ENCODE results near the gene SLC25A48. TPM values are rescaled to one million over a fixed set of nuclear protein-coding genes. Genes with fewer than 3 reads are reported as not detected.

SLC25A48 gene
- total RNA-seq, 4 donors from 2014 or later: 0.32 TPM; not detected in 3

DNA sequence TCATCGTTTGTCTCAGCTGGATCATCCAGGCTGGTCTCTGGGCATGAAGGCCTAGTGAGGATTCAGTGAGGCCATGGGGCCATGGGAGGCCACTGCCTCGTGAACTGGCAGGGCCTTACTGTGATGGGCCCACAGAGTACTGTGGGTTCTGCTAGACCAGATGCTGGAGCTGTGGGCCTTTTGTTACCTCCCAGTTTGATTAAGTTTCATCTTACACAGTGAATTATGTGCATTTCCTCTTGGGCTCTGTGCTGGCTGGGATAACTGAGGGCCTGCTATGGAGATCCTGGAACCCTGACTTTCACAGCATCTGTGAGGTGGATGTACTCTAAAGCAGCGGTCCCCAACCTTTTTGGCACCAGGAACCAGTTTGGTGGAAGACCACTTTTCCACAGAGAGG lies 19.7 kb upstream of the SLC25A48 start:
- no peak for DNase-seq (ENCODE audit: low spot score)
- TF ChIP-seq, protein P1, sequence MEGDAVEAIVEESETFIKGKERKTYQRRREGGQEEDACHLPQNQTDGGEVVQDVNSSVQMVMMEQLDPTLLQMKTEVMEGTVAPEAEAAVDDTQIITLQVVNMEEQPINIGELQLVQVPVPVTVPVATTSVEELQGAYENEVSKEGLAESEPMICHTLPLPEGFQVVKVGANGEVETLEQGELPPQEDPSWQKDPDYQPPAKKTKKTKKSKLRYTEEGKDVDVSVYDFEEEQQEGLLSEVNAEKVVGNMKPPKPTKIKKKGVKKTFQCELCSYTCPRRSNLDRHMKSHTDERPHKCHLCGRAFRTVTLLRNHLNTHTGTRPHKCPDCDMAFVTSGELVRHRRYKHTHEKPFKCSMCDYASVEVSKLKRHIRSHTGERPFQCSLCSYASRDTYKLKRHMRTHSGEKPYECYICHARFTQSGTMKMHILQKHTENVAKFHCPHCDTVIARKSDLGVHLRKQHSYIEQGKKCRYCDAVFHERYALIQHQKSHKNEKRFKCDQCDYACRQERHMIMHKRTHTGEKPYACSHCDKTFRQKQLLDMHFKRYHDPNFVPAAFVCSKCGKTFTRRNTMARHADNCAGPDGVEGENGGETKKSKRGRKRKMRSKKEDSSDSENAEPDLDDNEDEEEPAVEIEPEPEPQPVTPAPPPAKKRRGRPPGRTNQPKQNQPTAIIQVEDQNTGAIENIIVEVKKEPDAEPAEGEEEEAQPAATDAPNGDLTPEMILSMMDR (IDR thresholded peaks at IDR 0.05): no peak
- ATAC-seq (ENCODE audit: low FRiP score): no peak

DNA sequence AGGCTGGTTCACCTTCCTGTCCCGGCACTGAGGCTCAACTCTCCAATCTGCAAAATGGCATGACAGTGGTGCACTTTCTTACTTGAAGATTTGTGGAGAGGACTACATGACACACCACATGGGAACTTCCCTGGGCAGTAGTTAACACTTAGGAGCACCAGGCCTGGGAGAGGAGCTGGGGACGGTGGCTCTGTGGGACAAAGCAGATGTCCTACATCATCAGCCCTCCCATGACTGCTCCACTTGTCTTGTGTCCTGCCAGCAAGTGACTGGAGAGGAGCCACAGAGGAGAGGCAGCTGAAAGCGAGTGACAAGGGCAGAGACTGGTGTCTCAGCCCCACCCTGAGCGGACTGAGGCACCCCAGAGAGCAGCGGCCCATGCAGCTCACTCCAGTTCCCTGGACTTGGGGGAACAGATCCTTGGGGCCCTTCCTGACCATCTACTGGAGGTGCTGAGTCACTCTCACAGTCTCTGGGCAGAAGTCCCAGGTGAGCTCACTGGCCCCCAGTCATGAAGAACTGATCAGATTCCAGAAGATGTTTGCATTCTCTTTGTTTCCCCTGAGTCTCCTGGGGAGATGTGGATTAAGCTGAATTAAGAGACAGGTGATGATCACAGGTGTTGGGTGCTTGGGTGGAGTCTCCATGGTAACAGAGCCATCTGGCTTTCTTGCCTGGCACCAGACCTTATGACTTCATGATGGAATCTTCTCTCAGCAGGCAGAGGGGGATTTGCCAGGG lies 13.2 kb upstream of the SLC25A48 start:
- DNase-seq (ENCODE audit: low spot score) (no peak), ATAC-seq (ENCODE audit: low FRiP score) (no peak)
- TF ChIP-seq, protein P1 (IDR thresholded peaks at IDR 0.05): no peak

DNA sequence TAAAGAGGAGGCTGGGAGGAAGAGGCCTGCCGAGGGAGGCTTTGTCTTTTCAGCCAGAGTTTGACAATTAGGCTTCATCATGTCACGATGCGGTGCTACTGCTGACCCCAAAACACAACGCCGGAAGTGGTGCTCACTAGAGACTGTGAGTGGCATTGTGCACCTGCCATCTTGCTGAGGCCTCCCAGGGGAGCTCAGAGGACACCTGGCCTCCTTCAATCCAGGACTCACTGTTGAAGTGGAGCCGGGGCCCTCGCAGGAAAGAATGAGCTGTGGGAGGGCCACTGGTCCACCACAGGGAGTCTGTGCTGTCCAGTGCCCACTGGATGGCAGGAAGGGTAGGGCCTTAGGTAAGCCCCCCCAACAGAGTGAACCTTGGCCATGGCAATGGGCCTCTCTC lies 12.7 kb upstream of the SLC25A48 start:
- no peak for DNase-seq (ENCODE audit: low spot score)
- ATAC-seq (ENCODE audit: low FRiP score): no peak
- TF ChIP-seq, protein P1 (IDR thresholded peaks at IDR 0.05): no peak

DNA sequence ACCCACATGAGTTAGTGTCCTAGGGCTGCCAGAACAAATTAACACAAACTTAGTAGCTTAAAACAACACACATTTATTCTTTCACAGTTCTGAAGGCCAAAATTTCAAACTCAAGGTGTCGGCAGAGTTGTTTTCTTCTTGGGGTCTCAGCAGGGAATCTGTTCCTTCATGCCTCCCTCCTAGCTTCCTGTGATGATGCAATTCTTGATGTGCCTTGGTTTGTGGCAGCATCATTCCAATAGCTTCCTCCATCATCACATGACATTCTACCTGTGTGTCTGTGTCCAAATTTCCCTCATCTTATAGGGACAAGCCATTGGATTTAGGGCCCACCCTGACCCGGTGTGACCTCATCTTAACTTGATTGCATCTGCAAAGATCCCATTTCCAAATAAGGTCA lies 12.2 kb upstream of the SLC25A48 start:
- ATAC-seq (ENCODE audit: low FRiP score) (no peak), DNase-seq (ENCODE audit: low spot score) (no peak)
- TF ChIP-seq, protein P1 (IDR thresholded peaks at IDR 0.05): no peak

DNA sequence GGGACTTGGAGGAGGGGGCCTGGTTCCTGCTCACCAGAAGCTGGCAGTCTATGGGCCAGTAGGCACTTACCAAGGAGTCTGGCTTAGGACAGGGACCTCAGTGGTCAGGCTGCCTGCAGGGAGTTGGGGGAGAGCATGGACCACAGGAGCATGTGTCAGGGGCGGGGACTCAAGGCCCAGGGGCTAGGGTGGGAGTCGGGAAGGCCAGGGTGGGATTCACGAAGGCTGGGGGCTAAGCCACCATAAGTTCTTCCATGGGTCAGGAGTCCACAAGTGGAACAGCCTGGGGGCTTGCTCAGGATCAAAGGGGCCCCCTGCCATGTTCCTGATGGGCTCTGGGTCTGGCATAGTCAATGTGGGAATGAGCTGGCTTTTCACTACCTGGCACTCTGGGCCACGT lies 11.5 kb upstream of the SLC25A48 start:
- DNase-seq (ENCODE audit: low spot score) (no peak), ATAC-seq (ENCODE audit: low FRiP score) (no peak)
- TF ChIP-seq, protein P1 (IDR thresholded peaks at IDR 0.05): no peak

DNA sequence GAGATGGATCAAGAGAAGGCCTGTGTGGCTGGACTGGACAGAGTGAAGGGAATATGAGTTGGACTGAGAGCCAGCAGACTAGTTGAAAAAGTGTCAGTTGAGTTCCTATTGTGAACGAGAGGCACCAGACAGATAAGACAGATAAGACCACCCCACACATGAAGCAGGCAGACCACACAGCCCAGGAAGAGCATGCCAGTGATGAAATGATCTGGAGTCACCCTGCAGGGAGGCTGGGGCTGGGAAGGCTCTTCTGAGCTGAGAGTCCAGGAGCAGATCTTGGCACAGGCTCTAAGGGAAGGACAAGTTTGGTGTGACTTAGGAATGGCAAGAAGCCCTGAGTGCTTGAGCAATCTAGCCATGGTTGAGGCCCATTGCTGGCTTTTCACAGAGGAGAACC lies 10.6 kb upstream of the SLC25A48 start:
- no peak for DNase-seq (ENCODE audit: low spot score)
- TF ChIP-seq, protein P1 (IDR thresholded peaks at IDR 0.05): no peak
- no peak for ATAC-seq (ENCODE audit: low FRiP score)

DNA sequence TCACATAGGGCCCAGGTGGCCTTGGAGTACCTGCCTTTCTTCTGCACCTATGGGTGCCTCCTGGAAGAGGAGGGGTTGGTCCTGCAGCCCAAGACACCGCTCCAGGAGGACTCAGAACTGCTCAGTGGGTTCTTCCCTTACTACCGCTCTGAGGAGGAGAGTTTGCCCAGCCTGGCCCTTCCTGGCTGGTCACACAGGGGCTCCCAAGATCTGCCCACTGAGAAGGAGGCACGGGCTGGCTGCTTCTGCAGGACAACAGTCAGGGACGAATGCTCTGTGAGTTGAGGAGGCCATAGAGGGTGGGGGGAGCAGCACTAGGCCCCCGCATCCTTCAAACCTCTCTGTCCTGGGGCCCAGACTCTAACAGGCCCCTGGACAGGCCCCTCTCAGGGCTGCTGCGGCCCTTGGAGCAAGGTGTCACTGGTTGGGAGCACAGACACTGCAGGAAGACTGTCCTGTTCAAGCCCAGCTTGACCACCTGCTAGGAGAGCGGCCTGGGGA lies 9.9 kb upstream of the SLC25A48 start:
- ATAC-seq (ENCODE audit: low FRiP score) (no peak), DNase-seq (ENCODE audit: low spot score) (no peak)
- TF ChIP-seq, protein P1 (IDR thresholded peaks at IDR 0.05): no peak

Measured in omental fat pad (tissue), 4 donors.